Endothelial cell of umbilical vein (primary cell): ENCODE data around the gene FAM3B. TPM values are rescaled to one million over a fixed set of nuclear protein-coding genes. Genes with fewer than 3 reads are reported as not detected.

Experiments used
- BruUV-seq: library from RNA; stranded (reverse); fragments of 400-500 nt; replicated peaks from 2 replicates; lab custom pipeline; 2021; lab: Mats Ljungman, UMichigan
- CTCF ChIA-PET: fragments of 300-600, 350-600 bp; sonication (Branson Sonifier 250); formaldehyde crosslinking; loops from one replicate; lab custom pipeline; 2021; ENCODE audit warnings: antibody characterized with exemption, inconsistent platforms; lab: Charles Lee
- POLR2A ChIA-PET: fragments of 300-600, 350-600 bp; sonication (Branson Sonifier 250); formaldehyde crosslinking; loops from one replicate; lab custom pipeline; 2021; ENCODE audit warnings: antibody characterized with exemption, inconsistent platforms; lab: Charles Lee
- DNase-seq: peaks from one replicate; pipeline ENCODE4 v3.0.0-alpha.2; 2011; ENCODE audit warnings: low read depth, low spot score
- FAIRE-seq: peaks from 2 replicates; lab custom pipeline; 2011; peaks lifted over from hg19 to GRCh38; lab: Jason Lieb, UNC
- H2AFZ ChIP-seq: 2 replicates; pipeline ENCODE4 v1.6.0; 2012; ENCODE audit warnings: low read depth, low read length, control low read depth, inconsistent platforms
- H3K27ac ChIP-seq: 2 replicates; pipeline ENCODE4 v1.5.1; 2011; ENCODE audit warnings: low read depth, mild to moderate bottlenecking, control low read depth, low read length, moderate library complexity; ENCODE audit not compliant: insufficient read depth
- H3K27me3 ChIP-seq, 2 experiments: 2 replicates each; pipeline versions ENCODE4 v1.6.0 to v1.6.1; 2011; ENCODE audit warnings: low read length in 2 of 2, mixed read lengths in 1 of 2; ENCODE audit not compliant: control insufficient read depth in 2 of 2, insufficient read depth in 2 of 2
- H3K36me3 ChIP-seq, 2 experiments: 2 replicates in 1 of 2; 3 replicates in 1 of 2; pipeline ENCODE4 v1.5.1; 2011; ENCODE audit warnings: low read length in 2 of 2, mild to moderate bottlenecking in 1 of 2, moderate library complexity in 1 of 2; ENCODE audit not compliant: control insufficient read depth in 2 of 2, insufficient read depth in 2 of 2; ENCODE audit errors: extremely low read depth in 1 of 2
- H3K4me1 ChIP-seq: 3 replicates; pipeline ENCODE4 v1.5.1; 2011; ENCODE audit warnings: mild to moderate bottlenecking, low read length; ENCODE audit not compliant: control insufficient read depth, insufficient read depth; ENCODE audit errors: extremely low read depth
- H3K4me2 ChIP-seq: 2 replicates; pipeline ENCODE4 v1.6.1; 2011; ENCODE audit warnings: low read length, control low read depth, mixed read lengths; ENCODE audit not compliant: insufficient read depth
- H3K4me3 ChIP-seq, 3 experiments: fragments of 200-600 bp in 1 of 3; sonication (generic), shearing (Covaris generic) in 1 of 3; replicated peaks in 1 of 3; 2 replicates each; pipeline ENCODE4 v1.5.1; 2011 to 2016; ENCODE audit warnings: control low read depth in 3 of 3, low read length in 3 of 3, mild to moderate bottlenecking in 2 of 3, inconsistent platforms in 1 of 3, low read depth in 1 of 3, moderate library complexity in 1 of 3; ENCODE audit not compliant: insufficient read depth in 1 of 3
- H3K79me2 ChIP-seq: 2 replicates; pipeline ENCODE4 v1.6.0; 2012; ENCODE audit warnings: low read length, inconsistent platforms; ENCODE audit not compliant: control insufficient read depth, insufficient read depth
- H3K9ac ChIP-seq: replicated peaks from 2 replicates; pipeline ENCODE3; 2011; ENCODE audit warnings: low read length, control low read depth; ENCODE audit not compliant: insufficient read depth; ENCODE audit errors: extremely low read depth
- H3K9me1 ChIP-seq: replicated peaks from 3 replicates; pipeline ENCODE4 v1.6.0; 2011; ENCODE audit warnings: mild to moderate bottlenecking, low read length; ENCODE audit not compliant: control insufficient read depth, insufficient read depth; ENCODE audit errors: extremely low read depth
- H3K9me3 ChIP-seq: replicated peaks from 2 replicates; pipeline ENCODE4 v1.5.1; 2012; ENCODE audit warnings: low read length, inconsistent platforms; ENCODE audit not compliant: control insufficient read depth, insufficient read depth
- H4K20me1 ChIP-seq: replicated peaks from 2 replicates; pipeline ENCODE3; 2011; ENCODE audit warnings: mild to moderate bottlenecking, low read length; ENCODE audit not compliant: control insufficient read depth, insufficient read depth; ENCODE audit errors: extremely low read depth
- EZH2 ChIP-seq: IDR thresholded peaks from 2 replicates; pipeline ENCODE4 v1.6.1; 2012; ENCODE audit warnings: borderline replicate concordance, low read depth, mild to moderate bottlenecking, moderate library complexity, low read length, inconsistent platforms; ENCODE audit not compliant: severe bottlenecking
- FOS ChIP-seq: IDR thresholded peaks from 2 replicates; pipeline ENCODE4 v1.6.1; 2011; ENCODE audit warnings: mild to moderate bottlenecking, low read length, moderate library complexity, borderline replicate concordance; ENCODE audit not compliant: insufficient read depth
- GATA2 ChIP-seq: IDR thresholded peaks from 2 replicates; pipeline ENCODE4 v1.7.0; 2011; ENCODE audit warnings: low read depth, mild to moderate bottlenecking, moderate library complexity, mixed read lengths, low read length; ENCODE audit not compliant: insufficient read length, insufficient read depth
- JUN ChIP-seq: IDR thresholded peaks from 2 replicates; pipeline ENCODE4 v1.6.1; 2011; ENCODE audit warnings: borderline replicate concordance, low read depth; ENCODE audit not compliant: insufficient read length, insufficient read depth
- MYC ChIP-seq: IDR thresholded peaks from one replicate; pipeline ENCODE4 v1.6.1; 2011; ENCODE audit warnings: mild to moderate bottlenecking, low read depth, low read length
- POLR2A ChIP-seq: IDR thresholded peaks from 2 replicates; pipeline ENCODE4 v1.6.1; 2012; ENCODE audit warnings: low read depth, mild to moderate bottlenecking, control low read depth, low read length
- POLR2AphosphoS5 ChIP-seq: IDR thresholded peaks from 2 replicates; pipeline ENCODE4 v1.6.1; 2012; ENCODE audit warnings: low read depth, mild to moderate bottlenecking, control low read depth, low read length, moderate library complexity; ENCODE audit not compliant: insufficient read depth
- dilution Hi-C: fragments of 300-500 bp; cut with MboI; formaldehyde crosslinking; loops from one replicate; pipeline ENCODE4 v1.15.0; 2019; ENCODE audit warnings: low sequenced_read_pairs; ENCODE audit not compliant: extremely low pct_ligation_motif_present
- intact Hi-C: fragments of 100-400 bp; cut with micrococcal nuclease; formaldehyde crosslinking; loops from one replicate; pipeline ENCODE4 v1.10.0; 2022
- polyA plus RNA-seq, 4 experiments: library from polyadenylated mRNA; depleted of rRNA in 3 of 4; stranded (reverse) in 3 of 4; unstranded in 1 of 4; fragments of >200 nt; gene quantifications; 2 replicates each; pipeline versions ENCODE4 v1.2.1 to v1.2.3, GENCODE V29; 2011 to 2012; ENCODE audit warnings: missing spikeins in 1 of 4
- total RNA-seq: library from RNA; stranded (reverse); gene quantifications from 2 replicates; pipeline ENCODE4 v1.2.3, GENCODE V29; 2021
- TF ChIP-seq, protein P1 (sequence below), 2 donors: IDR thresholded peaks; 1 replicate in 1 of 2; 2 replicates in 1 of 2; pipeline ENCODE4 v1.5.1; 2011; ENCODE audit warnings: low read length in 2 of 2, mild to moderate bottlenecking in 2 of 2, moderate library complexity in 2 of 2, control low read depth in 1 of 2, inconsistent platforms in 1 of 2, low read depth in 1 of 2; ENCODE audit not compliant: insufficient read depth in 1 of 2; ENCODE audit errors: extremely low read depth in 1 of 2
- TF ChIP-seq, protein P2 (sequence below): IDR thresholded peaks from 2 replicates; pipeline ENCODE4 v1.6.1; 2011; ENCODE audit not compliant: insufficient read depth, insufficient read length

Gene FAM3B
- total and polyA plus RNA-seq, 2 donors (not counting 3 experiments of a cell fraction or from before 2014, with no cell fraction given) = not detected

DNA sequence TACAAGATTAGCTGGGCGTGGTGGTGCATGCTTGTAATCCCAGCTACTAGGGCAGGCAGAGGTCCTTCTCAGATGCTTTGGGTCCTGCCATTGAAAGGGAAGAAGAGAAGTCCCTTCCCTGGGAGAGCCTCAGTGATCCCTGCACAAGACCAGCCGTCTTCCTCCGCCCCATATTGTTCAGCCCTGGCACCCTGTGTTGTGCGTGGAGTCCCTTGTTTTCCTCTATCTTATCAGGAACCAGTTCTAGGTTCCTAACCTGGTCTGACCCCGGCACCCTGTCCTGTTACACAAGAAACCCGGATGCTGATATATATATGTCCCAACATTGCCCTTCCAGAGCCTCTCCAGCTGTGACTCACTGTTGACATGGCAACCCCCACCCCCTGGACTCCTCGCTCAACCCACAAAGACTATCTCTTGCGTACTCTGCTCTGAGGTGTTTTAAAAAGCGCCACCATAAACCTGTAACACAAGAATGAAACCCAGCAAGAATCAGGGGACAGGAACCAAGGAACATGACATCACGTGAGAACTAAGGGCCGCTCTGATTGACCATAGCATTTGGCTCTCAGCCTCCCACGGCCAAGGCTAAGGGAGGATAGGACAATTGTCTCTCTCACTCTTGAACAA lies 50.0 kb downstream of the FAM3B start:
- BruUV-seq = no TSS peak
- no peak for TF ChIP-seq FOS
- no peak for TF ChIP-seq GATA2
- no peak for TF ChIP-seq JUN
- no peak for TF ChIP-seq POLR2A
- no peak for TF ChIP-seq EZH2
- Histone ChIP-seq H3K27me3 (no peaks in the 10 kb centered on the region), H2AFZ (no peak overlapping the region), H3K79me2 (no peaks in the 10 kb centered on the region), H3K9ac (no peak overlapping the region), H3K4me3 (no peak overlapping the region), H3K4me2 (no peak overlapping the region), H3K27ac (no peak overlapping the region), H3K36me3 (no peaks in the 10 kb centered on the region), H3K9me1 (no peaks in the 10 kb centered on the region), H3K9me3 (no peaks in the 10 kb centered on the region), H4K20me1 (no peaks in the 10 kb centered on the region), H3K4me1 (no peaks in the 10 kb centered on the region)
- dilution Hi-C loops (no loop called here), intact Hi-C loops (no loop called here)
- no peak for FAIRE-seq
- POLR2A ChIA-PET = no interaction called here
- CTCF ChIA-PET = interaction anchor here (1.2 kb wide), 1 partner anchor 83 kb away, joined by 4 read pairs; no protein-coding TSS in a partner anchor
- no peak for DNase-seq

DNA sequence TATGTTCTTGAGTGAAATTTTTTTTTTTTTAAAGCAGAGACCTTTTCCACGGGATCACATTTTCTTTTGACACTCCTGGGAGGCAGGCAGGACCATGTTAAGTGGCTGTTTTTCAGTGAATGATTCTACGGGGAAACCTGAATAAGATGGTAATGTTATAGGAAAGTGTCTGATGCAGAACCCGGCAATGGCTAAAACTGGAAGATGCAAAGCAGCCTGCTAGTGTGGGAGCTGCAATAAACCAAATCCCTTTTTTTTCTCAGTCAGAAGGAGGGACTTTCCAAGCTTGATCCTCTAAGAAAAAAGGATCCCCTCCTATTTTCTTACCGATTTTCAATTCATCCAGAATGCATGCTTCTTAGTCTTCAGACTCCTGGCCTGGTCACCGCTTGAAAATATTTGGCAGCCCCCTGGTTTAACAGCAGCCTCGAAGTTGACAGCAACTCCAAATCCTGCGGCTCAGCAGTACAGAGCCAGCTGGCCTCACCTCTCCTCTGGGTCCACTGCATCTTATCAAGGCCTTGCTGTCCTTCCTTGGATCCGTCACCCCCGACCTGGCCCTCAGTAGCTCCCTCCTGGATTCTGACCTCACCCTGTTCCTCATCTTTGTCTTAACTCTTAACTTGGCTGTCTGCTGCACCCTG lies 50.8 kb downstream of the FAM3B start:
- Histone ChIP-seq H3K4me2 (no peak overlapping the region), H3K9me3 (no peaks in the 10 kb centered on the region), H2AFZ (no peak overlapping the region), H3K9me1 (no peaks in the 10 kb centered on the region), H3K36me3 (no peaks in the 10 kb centered on the region), H4K20me1 (no peaks in the 10 kb centered on the region), H3K9ac (no peak overlapping the region), H3K27me3 (no peaks in the 10 kb centered on the region), H3K4me3 (no peak overlapping the region), H3K79me2 (no peaks in the 10 kb centered on the region), H3K4me1 (no peaks in the 10 kb centered on the region), H3K27ac (no peak overlapping the region)
- POLR2A ChIA-PET = no interaction called here
- FAIRE-seq = no peak
- intact Hi-C loops (no loop called here), dilution Hi-C loops (no loop called here)
- BruUV-seq = no TSS peak
- CTCF ChIA-PET = interaction anchor here (1.2 kb wide), 1 partner anchor 84 kb away, joined by 4 read pairs; no protein-coding TSS in a partner anchor
- DNase-seq = no peak
- TF ChIP-seq GATA2 (no peak), JUN (no peak), MYC (no peak), EZH2 (no peak), POLR2AphosphoS5 (no peak), FOS (no peak), POLR2A (no peak)
- TF ChIP-seq, protein P1, sequence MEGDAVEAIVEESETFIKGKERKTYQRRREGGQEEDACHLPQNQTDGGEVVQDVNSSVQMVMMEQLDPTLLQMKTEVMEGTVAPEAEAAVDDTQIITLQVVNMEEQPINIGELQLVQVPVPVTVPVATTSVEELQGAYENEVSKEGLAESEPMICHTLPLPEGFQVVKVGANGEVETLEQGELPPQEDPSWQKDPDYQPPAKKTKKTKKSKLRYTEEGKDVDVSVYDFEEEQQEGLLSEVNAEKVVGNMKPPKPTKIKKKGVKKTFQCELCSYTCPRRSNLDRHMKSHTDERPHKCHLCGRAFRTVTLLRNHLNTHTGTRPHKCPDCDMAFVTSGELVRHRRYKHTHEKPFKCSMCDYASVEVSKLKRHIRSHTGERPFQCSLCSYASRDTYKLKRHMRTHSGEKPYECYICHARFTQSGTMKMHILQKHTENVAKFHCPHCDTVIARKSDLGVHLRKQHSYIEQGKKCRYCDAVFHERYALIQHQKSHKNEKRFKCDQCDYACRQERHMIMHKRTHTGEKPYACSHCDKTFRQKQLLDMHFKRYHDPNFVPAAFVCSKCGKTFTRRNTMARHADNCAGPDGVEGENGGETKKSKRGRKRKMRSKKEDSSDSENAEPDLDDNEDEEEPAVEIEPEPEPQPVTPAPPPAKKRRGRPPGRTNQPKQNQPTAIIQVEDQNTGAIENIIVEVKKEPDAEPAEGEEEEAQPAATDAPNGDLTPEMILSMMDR (IDR thresholded peaks at IDR 0.05; ENCODE audit: extremely low read depth in 1 of 2, insufficient read depth in 1 of 2, low read depth in 1 of 2, low read length in 2 of 2) = no peak
- TF ChIP-seq, protein P2, sequence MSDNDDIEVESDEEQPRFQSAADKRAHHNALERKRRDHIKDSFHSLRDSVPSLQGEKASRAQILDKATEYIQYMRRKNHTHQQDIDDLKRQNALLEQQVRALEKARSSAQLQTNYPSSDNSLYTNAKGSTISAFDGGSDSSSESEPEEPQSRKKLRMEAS = no peak
